Prostate gland (tissue), 2 donors: ENCODE results near the gene SLC36A2.

Experiments used
- CTCF ChIP-seq, 4 experiments: fragments of 200-600 bp in 2 of 4; fragments of 450-650 bp in 2 of 4; sonication (generic) in 2 of 4; IDR thresholded peaks; 1 replicate in 3 of 4; 2 replicates in 1 of 4; pipeline ENCODE4 v1.5.1; 2016 to 2019; ENCODE audit warnings: antibody characterized with exemption in 4 of 4, mild to moderate bottlenecking in 2 of 4, moderate library complexity in 2 of 4
- POLR2A ChIP-seq: fragments of 450-650 bp; IDR thresholded peaks from one replicate; pipeline ENCODE4 v1.6.1; 2016; ENCODE audit warnings: antibody characterized with exemption, mild to moderate bottlenecking

GRCh38 chr5:151296478-151296830, 50.9 kb downstream of the SLC36A2 start:
- no peak for TF ChIP-seq CTCF (IDR thresholded peaks at IDR 0.05)
- TF ChIP-seq POLR2A: no peak
